GM21390 (cell line): ENCODE data around the gene NRG2.

Experiments
- ATAC-seq: cut with Tn5 transposase; IDR thresholded peaks from one replicate; pipeline ENCODE4 v1.9.1; 2021; ENCODE audit not compliant: unreplicated experiment

Gene NRG2

DNA sequence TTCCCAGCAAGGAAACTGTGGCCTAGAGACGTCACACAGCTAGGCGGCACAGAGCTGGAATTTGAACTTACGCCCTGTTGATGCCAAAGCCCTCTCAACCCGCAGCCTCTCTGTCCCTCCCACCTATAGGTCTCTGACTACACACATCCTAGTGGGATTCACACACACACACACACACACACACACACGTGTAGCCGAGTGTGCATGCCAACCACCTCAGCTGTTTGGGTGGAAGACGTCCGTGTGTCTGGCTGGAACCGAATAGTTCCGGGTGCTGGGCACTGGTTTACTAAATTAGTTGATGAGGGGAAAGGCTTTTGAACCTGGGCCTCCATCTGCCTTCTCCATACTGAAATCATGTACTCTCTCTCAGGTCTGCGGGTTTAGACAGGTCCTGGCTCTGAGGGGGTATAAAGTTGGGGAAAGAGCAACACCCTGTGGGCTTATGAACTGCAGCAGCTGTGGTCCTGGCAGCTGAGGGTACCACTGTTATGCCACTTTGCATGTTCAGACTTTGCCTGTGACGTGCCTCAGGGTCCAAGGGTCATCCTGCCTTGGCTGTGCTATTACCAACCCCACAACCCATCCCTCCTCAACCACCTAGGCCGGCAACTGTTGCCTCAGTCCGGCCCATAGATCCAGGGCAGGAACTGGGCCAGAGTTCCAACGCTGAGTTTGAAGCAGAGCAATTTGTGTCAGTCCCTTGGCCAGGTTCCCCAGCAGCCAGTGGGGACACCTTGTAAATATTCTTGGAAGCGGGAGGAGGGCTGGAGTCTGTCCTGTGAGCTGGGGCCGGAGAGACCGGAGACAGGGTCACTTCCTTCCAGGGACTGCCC, 197.0 kb downstream of the NRG2 start:
- ATAC-seq, result no peak

DNA sequence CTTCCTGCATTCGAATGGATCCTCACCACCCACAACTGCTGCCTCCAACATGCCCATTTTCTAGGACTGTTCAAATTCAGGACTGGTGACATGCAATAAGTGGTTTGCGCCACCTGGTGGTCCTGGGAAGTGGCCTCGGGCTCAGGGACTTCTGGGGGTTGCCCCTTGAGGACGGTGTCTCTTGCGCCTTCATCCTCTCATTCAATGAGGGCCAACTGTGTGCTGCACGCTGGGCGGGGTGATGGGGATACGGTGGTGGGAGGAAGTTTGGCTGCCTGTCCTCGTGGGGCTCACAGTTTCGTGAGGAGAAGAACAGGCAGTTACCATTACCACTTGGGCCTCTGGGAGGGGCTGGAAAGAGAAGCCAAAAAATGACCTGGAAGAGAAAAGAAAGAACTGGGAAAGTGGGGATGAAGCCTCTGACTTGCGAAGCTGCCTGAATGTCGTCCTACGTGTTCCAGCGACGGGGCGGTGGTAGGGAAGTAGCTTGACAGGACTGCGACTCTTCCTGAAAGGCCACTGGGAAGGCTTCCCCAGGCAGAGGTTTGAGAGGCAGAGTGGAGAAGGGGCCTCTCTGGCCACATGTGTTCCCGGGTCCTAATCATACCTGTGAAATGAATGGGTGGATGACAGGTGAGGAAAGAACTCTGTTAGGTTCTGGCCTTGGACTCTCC, 198.5 kb downstream of the NRG2 start:
- no peak for ATAC-seq

DNA sequence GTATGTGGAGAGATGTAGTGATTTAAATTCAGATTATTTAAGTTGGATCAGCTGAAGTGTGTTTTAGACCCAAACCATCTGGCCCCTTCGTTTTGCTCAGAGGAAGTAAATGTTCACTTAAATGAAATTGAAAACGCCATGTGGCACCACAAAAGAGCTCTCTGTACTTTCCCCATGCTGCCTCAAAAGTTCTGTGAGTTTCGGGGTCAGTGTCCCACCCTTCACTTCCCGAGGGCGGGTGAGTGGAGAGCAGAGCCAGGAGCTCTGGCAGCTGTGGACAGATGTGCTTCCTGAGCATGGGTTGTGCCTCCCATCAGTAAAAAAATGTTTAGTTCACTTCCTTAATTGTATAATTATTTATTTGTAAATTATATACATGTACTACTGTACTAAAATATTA, 199.1 kb downstream of the NRG2 start:
- no peak for ATAC-seq

DNA sequence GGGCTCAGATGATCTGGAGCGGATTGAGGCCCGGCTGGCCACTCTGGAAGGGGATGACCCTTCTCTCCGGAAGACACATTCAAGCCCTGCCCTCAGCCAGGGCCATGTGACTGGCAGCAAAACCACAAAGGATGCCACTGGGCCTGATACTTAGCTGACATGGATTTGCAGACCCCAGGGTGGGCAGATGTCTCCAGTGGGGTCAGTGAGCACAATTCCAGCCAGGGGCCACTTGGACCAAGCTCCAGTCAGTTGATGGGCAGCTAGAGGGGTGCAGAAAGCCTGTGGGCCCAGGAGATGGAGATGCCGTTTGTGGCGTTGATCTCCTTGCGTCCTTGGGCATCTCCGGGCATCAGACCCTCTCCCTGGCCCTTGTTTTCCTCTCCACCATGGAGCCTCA, 200.8 kb downstream of the NRG2 start:
- no peak for ATAC-seq

DNA sequence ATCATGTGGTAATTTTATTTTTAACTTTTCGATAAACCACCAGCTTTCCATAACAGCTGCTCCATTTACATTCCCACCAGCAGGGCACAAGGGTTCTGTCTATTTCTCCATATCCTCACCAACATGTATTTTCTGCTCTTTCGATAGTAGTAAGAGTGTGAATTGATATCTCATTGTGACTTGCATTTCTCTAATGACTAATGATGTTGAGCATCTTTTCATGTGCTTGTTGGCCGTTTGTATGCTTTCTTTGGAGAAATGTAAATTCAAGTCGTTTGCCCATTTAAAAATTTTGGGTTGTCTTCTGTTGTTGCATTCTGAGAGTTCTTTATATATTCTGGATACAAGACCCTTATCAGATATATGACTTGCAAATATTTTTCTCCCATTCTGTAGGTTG, 201.6 kb downstream of the NRG2 start:
- no peak for ATAC-seq

DNA sequence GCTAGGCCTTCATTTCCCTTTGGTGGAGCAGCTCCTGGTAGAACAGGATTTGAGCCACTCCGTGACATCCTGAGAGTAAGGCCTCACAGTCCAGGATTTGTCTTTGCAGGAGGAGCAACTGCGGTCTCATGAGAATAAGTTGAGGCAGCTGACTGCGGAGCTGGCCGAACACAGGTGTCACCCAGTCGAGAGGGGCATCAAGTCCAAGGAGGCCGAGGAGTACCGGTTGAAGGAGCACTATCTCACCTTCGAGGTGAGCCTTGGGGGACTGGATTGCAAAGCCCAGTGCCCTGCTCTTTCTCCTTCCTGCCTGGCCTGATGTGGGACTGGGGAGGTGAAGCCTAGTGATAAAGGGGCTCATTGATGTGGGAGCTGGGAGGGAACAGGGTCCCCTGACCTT, 203.2 kb downstream of the NRG2 start:
- no peak for ATAC-seq

DNA sequence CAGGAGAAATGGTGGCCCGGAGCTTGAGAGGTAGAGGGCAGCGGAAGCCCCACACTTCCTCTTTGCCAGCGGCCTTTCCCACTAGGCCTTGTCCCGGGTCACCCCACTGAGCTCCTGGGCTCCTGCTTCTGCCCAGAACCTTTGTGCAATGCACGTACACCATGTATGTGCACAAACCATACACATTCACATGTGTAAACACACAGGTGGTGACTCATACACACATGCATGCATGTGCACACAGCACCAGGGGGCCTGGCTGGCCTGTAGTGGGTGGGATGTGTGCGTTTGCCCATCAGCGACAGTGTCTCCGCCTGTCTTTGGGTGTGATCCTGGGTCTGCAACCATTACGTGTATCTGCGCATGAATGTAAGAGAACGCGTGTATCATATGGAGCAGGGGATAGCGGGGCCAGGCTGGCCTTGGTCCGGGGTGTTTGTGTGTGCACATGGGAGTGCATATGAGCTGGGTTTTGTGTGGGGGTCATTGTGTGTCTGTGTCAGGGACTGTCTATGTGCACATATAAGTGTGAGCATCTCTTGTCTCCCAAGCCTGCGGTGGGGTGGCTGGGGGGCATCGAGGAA, 203.8 kb downstream of the NRG2 start:
- no peak for ATAC-seq

DNA sequence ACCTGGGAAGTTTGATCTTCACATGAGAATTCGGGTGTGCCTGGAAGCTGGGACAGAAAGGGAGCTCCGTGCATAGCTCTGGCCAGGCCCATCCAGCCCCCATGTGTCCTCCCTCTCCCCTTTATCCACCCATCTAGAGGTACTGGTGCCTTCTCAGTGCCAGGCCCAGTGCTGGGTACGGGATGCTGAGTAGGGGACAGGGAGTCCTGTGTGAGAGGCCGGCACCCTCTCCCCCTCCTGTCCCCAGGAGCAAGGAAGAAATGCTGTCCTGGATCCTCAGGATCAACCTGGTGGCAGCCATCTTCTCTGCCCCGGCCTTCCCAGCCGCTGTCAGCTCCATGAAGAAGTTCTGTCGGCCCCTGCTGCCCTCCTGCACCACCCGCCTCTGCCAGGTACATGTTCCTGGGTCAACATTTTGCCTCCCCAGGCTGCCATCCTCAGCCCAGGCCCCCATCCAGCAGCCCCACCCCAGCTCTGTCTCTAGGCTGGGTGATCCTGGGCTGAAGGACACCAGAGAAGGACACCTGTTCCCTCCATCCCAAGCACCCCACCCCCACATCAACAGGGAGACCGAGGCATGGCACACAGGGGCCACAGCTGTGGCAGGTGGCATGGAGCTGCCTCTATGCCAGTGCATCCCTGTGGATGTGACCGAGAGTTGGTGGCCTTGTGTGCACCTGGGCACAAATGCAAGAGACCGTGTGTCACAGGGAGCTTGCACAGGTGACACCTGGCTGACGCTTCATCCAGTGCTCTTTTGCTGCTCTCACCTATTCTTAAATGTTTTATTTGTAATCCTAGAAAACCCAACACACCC, 204.5 kb downstream of the NRG2 start:
- no peak for ATAC-seq

DNA sequence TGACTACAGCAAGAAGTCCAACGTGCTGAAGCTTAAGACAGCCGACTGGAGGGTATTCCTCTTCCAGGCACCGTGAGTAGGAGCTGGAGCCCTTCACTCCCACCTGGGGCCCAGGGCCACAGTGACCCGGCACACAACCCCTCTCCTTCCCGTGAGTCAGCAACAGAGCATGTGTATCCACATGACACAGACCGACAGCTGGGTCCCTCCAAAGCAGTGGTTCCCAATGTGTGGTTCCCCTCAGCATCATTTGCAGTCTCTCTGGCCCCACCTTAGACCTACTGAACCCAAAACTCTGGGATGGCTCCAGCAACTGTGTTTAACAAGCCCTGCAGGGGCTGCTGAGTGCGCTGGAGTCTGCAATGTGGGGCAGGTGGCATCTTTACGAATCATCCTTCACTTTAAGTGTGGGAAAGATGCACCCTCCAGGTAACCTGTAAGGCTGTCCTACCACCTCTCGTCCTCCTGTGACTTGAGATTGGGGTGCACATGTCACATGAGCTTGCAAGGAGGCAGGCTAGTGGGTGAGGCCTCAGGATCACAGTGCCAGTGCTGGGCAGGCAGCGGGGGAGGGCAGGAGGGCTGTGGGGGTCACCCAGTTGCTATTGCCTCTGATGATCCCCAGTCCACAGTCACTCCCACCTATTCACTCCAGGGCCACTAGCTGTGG, 205.3 kb downstream of the NRG2 start:
- no peak for ATAC-seq

DNA sequence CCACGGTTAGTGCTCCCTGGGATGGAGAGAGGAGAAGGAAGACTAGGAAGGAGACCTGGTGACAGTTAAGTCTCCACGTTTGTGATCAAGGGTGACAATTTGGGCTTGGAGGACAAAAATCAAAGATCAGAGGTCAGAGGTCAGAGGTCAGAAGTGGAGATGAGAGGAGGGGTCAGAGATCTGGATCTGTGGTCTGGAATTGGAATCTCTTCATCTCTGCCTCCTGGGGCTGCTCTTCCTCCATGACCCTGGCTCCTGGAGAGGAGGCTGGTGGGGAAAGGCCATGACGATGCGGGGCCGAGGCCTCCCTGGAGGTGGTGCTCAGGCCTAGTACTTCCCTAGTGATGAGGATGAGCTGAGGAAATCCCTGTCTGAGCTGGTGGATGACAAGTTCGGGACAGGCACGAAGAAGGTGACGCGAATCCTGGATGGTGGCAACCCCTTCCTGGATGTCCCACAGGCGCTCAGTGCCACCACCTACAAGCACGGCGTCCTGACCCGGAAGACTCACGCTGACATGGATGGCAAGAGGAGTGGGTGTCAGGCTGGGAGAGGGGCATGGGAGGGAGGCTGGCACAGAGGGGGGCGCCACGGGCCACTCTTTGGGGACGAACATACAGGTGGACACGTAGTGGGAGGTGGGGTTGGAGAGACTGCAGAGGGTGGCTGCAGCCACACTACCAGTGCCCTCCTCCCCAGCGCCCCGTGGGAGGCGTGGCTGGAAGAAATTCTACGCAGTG, 206.5 kb downstream of the NRG2 start:
- no peak for ATAC-seq

DNA sequence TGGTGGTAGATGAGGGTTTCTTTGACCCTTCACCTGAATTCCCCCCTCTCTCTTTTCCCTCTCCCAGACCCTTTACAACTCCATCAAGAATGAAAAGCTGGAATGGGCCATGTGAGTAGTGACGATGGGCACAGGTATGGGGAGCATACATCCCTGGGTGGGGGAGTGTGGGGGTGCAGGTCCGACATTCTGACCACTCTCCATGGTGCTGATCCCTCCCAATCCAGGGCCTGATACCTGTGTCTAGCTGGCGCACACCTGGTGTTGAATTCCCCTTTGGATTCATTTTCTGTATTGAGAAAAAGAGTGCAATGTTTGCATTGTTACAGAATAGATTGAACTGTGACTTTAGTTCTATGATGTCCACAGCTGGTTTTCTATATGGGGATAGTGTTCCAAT, 207.4 kb downstream of the NRG2 start:
- no peak for ATAC-seq

DNA sequence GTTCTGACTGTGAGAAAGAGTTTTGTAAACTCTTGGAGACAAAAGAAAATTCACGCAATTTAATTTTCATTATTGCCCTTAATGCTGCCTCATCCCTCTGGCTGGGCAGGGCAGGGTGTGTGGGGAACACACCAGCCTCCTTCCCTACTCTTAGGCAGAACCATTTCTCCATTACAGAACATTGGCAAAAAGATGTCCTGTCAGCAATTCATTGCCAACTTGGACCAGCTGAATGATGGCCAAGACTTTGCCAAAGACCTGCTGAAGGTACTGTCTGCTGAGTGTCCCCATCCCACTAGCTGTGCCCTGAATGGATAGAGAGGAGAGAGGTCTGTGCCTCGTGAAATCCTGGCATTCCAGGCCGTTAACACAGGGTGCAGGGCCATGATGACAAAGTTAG, 209.6 kb downstream of the NRG2 start:
- ATAC-seq, result no peak

DNA sequence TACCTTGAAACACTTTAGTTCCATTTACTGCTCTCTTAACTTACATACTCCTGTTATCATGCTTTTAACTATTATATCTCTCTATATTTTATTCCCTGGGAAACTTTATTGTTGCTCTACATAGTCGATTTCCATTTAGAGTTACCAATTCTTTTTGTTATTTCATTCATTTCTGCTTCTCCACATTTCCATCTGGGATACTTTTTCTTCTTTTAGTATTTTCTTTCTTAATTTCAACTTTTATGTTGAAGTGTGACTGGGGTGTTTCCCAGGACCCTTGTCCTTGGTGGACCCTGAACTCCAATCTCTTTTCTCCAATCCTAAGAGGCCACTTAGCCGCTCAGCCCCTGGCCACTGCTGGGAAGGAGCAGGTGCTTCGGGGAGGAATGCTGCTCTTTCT, 211.5 kb downstream of the NRG2 start:
- no peak for ATAC-seq

DNA sequence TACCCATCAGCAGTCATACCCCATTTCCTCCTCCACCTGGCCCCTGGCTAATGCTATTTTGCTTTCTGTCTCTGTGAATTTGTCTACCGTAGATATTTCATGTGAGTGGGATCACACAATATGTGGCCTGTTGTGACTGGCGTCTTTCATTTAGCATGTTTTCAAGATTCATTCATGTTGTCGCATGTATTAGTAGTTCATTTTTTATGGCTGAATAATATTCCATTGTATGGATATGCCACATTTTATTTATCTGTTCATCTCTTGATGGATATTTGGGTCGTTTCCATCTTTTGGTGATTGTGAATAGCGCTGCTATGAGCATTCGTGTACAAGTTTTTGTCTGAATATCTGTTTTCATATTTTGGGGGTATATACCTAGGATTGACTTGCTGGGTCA, 213.6 kb downstream of the NRG2 start:
- ATAC-seq, result no peak

DNA sequence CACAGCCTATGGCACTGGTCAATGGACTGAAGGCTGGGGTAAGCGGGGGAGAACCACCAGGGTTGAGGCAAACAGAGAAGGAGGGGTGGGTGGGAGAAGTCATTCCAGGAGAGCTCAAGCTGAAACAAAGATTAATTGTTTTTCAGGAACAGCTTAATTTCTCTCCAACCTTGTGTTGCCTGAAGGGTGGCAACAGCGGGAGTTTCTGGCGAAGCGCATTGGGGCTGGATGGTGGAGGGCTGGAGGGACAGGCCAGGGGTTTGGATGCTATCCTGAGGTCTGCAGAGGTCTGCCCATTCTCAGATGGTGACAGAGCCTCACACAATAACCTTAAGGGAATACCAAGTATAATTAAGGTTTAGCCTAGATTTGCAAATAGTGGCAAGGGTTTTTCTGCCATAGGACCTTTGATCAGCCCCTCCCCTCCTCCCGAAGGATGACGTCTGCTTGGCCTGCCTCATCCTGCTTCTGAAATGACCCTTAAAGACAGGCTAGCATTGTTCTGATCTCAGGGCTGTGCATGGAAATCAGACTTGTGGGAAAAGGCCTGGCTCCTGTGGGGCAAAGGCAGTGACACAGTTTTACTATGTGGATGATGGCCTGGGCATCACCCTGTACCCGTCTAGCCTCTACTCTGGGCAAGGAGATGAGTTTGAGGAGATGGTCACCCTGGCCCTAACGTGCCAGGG, 214.7 kb downstream of the NRG2 start:
- ATAC-seq, result no peak

DNA sequence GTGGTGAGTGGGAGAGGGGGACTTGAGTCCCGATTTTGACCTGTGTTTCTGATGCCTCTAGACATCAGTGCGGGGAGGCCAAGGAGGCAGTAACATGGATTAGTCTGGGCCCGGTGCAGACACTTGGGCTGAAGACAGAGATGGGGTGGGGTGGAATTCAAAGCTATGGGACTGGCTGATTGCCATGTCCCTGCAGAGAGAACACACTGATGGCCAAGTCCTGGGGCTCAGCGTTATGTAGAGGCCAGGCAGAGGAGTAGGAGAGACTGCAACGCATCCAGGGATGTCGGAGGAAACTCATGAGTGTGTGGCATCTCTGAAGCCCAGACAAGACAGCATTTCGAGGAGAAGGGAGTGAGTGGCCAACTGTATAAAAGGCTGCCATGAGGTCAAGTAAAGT, 217.4 kb downstream of the NRG2 start:
- ATAC-seq, result no peak

DNA sequence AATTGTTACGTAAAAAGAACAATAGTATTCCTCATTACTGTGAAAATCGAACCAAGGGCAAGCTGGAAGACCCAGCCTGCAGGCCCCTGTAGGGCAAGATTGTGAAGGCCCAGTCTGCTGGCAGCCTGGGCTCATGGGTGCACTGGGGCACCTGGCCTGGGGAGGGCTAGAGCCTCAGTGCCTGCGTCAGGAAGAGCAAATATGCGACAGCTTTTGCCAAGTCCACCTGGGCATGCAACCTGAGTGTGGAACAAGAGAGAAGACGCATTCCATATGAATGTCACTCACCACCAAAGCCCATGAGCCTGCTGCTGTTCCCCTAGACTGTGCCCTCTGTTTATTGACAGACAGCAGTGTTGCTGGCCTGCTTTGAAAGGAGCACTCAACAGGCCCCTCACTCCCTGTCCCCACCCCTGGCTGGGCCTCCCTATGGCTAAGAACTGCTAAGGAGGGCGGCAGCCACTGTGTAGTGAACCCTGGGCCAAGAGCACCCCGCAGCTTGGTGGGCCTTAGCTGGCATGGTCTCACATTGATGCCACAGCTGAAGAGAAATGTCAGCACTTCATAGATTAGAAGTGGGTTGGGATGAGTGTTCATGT, 219.2 kb downstream of the NRG2 start:
- ATAC-seq, result no peak

DNA sequence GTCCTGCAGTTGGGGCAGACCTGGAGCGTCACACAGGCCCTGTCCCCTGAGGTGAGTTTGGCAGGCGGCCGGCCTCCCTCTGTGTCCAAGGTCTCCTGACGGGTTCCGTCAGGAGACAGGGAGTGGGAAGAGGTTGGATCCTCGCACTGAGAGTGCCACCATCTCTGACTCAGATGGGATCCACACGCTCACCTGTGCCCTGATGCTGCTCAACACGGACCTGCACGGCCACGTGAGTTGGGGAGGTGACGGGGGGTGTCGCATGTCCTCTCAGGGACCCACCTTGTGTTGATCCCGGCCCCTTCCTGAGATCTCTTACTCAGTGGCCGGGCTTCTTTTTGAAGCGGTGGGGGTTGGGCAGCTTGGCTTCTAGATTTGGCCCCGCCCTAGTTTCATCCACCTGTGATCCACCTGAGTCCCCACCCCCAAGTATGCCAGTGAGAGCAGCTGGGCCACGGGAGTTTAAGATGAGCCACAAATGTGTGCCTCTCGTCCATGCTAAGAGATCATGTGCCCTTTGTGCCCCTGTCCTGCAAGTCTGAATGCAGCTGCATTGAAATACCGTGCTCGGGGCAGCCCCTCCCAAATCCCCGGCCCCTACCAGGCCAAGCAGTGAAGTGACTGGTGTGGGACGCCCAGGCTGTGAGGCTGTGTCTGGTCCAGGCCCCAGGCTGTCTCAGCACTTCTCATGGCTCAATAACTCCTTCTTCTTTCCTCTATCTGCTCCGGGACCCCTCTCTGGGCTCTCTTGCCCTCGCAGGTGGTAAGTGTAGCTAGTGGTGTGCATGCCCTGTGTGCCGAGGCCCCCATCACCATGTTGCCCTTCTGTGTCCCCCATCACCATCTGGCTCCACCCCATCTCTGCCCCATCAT, 220.3 kb downstream of the NRG2 start:
- ATAC-seq, result no peak
